Measurements from ENCODE around the gene ELFN1. TPM values are rescaled to one million over a fixed set of nuclear protein-coding genes. Genes with fewer than 3 reads are reported as not detected.

Gene ELFN1
- total and polyA plus RNA-seq, 8 donors, result 0.19 to 4.3 (median 0.53) TPM; not detected in 1

- WGBS, 5 donors, result 48 to 65% (median 63%) methylated on average over 2 to 3 of the region's 3 CpGs
- H3K36me3 ChIP-seq, result no peaks in the 10 kb centered on the region
- peaks cover 16 to 81% (median 53%) of the 10 kb centered on the region in 3 donors for H3K27me3 ChIP-seq
- no peak overlapping the region for H3K27ac ChIP-seq
- no peaks in the 10 kb centered on the region for H3K9me3 ChIP-seq
- H3K4me1 ChIP-seq, result peaks cover 29 to 34% (median 32%) of the 10 kb centered on the region in 4 donors
- H3K4me3 ChIP-seq, result no peak overlapping the region
- peak in 1 of 2 donors; percentile 1 for DNase-seq
- TF ChIP-seq POLR2AphosphoS5 (IDR thresholded peaks at IDR 0.05), result no peak
- TF ChIP-seq POLR2A (IDR thresholded peaks at IDR 0.05), result no peak
- no peak for TF ChIP-seq EP300 (IDR thresholded peaks at IDR 0.05)
- no peak for TF ChIP-seq CTCF (IDR thresholded peaks at IDR 0.05)
- intact Hi-C loops (cut with DNase I; ENCODE audit: low total_unique reads), result no loop called here
Measured at GRCh38 chr7:1662101-1662500, 8.0 kb upstream of the ELFN1 start.

- Histone ChIP-seq H3K4me3 (no peak overlapping the region), H3K9me3 (no peaks in the 10 kb centered on the region), H3K27me3 (peaks cover 16 to 81% (median 60%) of the 10 kb centered on the region in 3 donors), H3K27ac (no peak overlapping the region), H3K4me1 (peaks cover 36 to 40% (median 38%) of the 10 kb centered on the region in 4 donors), H3K36me3 (no peaks in the 10 kb centered on the region)
- intact Hi-C loops (cut with DNase I; ENCODE audit: low total_unique reads), result no loop called here
- TF ChIP-seq CTCF (IDR thresholded peaks at IDR 0.05) (no peak), EP300 (IDR thresholded peaks at IDR 0.05) (no peak), POLR2AphosphoS5 (IDR thresholded peaks at IDR 0.05) (no peak), POLR2A (IDR thresholded peaks at IDR 0.05) (no peak)
- WGBS, 5 donors, result 61 to 78% (median 67%) methylated on average over 9 to 13 of the region's 13 CpGs
- peak in 1 of 2 donors; percentile 7 for DNase-seq
Measured at GRCh38 chr7:1662767-1663166, 7.3 kb upstream of the ELFN1 start.

- Histone ChIP-seq H3K4me1 (peaks cover 40 to 45% (median 43%) of the 10 kb centered on the region in 4 donors), H3K4me3 (no peak overlapping the region), H3K27ac (no peak overlapping the region), H3K9me3 (no peaks in the 10 kb centered on the region), H3K36me3 (no peaks in the 10 kb centered on the region), H3K27me3 (peaks cover 16 to 86% (median 64%) of the 10 kb centered on the region in 3 donors)
- intact Hi-C loops (cut with DNase I; ENCODE audit: low total_unique reads), result no loop called here
- DNase-seq, result peak in 1 of 2 donors; percentile 13
- TF ChIP-seq CTCF (IDR thresholded peaks at IDR 0.05) (no peak), POLR2AphosphoS5 (IDR thresholded peaks at IDR 0.05) (no peak), POLR2A (IDR thresholded peaks at IDR 0.05) (no peak)
- 44 to 74% (median 49%) methylated on average over 11 of the region's 11 CpGs for WGBS, 5 donors
Measured at GRCh38 chr7:1663223-1663622, 6.9 kb upstream of the ELFN1 start.

GRCh38 chr7:1663857-1664651, 6.0 kb upstream of the ELFN1 start:
- Histone ChIP-seq H3K27ac (peak overlapping the region in 1 of 5 donors; percentile 39), H3K4me3 (peak overlapping the region; percentile 53 to 58 (median 56)), H3K36me3 (no peaks in the 10 kb centered on the region), H3K4me1 (peaks cover 40 to 53% (median 51%) of the 10 kb centered on the region in 4 donors), H3K27me3 (peaks cover 16 to 92% (median 69%) of the 10 kb centered on the region in 3 donors), H3K9me3 (no peaks in the 10 kb centered on the region)
- WGBS, 5 donors, result 5 to 10% (median 6%) methylated on average over 19 to 56 of the region's 56 CpGs
- intact Hi-C loops (cut with DNase I; ENCODE audit: low total_unique reads), result no loop called here
- no peak for TF ChIP-seq EP300 (IDR thresholded peaks at IDR 0.05)
- no peak for TF ChIP-seq POLR2AphosphoS5 (IDR thresholded peaks at IDR 0.05)
- TF ChIP-seq CTCF (IDR thresholded peaks at IDR 0.05), result no peak
- no peak for TF ChIP-seq POLR2A (IDR thresholded peaks at IDR 0.05)
- peak in 1 of 2 donors; percentile 25 for DNase-seq
